Testis (tissue), 2 donors: ENCODE measurements around the gene RHOF.

ENCODE experiments used
- POLR2A ChIP-seq: fragments of 450-650 bp; IDR thresholded peaks from one replicate; pipeline ENCODE4 v1.6.1; 2017; ENCODE audit warnings: antibody characterized with exemption, mild to moderate bottlenecking, moderate library complexity
- TF ChIP-seq, protein P1 (sequence below), 3 experiments: fragments of 450-650 bp in 2 of 3; fragments of 200-600 bp in 1 of 3; sonication (generic) in 1 of 3; IDR thresholded peaks; one replicate each; pipeline ENCODE4 v1.5.1; 2016 to 2019; ENCODE audit warnings: antibody characterized with exemption in 3 of 3, mild to moderate bottlenecking in 2 of 3, moderate library complexity in 1 of 3

DNA sequence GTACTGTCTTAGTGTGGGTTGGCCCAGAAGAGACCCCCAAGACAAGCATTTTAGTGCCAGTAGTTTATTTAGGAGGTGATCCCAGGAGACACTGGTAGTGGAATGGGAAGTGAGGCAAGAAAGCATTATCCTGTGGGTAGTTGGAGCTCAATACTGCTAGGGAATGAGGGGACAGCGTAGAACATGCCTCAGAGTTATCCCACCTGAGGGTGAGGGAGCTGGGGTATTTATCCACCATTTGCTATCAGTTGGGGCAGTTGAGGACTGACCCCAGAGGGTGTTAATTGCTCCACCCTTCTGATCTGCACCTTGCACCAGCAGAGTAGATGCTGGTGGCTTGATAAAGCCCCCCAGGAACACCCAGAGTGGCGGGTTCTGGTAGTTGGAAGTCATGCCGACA is 37.9 kb downstream of the RHOF start:
- TF ChIP-seq, protein P1, sequence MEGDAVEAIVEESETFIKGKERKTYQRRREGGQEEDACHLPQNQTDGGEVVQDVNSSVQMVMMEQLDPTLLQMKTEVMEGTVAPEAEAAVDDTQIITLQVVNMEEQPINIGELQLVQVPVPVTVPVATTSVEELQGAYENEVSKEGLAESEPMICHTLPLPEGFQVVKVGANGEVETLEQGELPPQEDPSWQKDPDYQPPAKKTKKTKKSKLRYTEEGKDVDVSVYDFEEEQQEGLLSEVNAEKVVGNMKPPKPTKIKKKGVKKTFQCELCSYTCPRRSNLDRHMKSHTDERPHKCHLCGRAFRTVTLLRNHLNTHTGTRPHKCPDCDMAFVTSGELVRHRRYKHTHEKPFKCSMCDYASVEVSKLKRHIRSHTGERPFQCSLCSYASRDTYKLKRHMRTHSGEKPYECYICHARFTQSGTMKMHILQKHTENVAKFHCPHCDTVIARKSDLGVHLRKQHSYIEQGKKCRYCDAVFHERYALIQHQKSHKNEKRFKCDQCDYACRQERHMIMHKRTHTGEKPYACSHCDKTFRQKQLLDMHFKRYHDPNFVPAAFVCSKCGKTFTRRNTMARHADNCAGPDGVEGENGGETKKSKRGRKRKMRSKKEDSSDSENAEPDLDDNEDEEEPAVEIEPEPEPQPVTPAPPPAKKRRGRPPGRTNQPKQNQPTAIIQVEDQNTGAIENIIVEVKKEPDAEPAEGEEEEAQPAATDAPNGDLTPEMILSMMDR (IDR thresholded peaks at IDR 0.05), result no peak
- no peak for TF ChIP-seq POLR2A
